ENCODE data around the gene TRMT13.
A peak's percentile ranks its signal among the peaks of the same experiment; 100 is the strongest.

Gene TRMT13

DNA sequence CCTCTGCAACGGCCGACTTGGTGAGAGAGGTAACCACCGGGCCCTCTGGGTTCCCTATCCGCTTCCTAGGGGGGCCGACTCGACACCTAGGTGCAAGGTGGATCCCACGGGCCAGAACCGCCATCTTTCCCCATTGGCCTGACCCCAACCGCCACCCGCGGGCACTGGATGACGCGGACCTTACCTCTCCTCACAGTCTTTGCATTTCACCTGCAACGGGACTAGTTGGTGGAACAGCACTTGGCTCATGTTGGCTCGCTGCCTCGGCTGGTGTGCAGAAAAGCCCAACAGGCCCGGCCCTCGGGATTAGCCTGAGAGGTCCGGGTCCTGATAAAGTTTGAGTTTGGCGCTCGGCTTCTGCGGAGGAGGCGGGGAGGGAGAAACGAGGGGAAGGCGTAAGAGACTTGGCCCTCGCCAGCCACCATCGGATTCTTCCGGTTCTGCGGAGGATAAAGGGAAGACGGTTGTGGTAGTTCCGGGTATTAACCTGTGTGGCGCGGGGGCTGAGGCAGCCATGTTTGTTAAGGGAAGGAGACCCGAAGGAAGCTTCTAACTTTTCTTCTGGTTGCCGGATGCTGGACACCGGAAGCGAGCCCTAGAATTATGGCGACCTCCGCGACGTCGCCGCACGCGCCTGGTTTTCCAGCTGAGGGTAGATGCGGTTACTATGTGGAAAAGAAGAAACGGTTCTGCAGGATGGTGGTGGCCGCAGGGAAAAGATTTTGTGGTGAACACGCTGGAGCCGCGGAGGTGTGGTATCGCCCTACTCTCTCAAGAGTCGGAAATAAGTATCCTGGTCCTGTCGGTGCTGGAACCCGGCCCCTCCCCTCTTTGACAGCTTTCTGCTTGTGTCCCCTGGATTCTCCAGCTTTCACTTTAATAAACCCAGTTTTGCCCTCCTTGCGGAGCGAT, at the start of gene TRMT13, which contains the start of gene SASS6:
TRMT13 (plus strand) TSS at position 598 of the 912 bp plus-strand sequence; CDS start at position 604, 6 bp downstream.
SASS6 (minus strand) TSS at position 365 of the 912 bp plus-strand sequence; CDS start at position 249, 116 bp downstream.
- DNase-seq (ENCODE audit: low read depth in 2 of 2) = peak; percentile 88 to 92

GRCh38 chr1:100087396-100087795, 45.6 kb upstream of the TRMT13 start:
- no peak for DNase-seq (ENCODE audit: low read depth in 2 of 2)

- no peak for DNase-seq (ENCODE audit: low read depth in 2 of 2)
These were observed 43.9 kb upstream of the TRMT13 start for GRCh38 chr1:100089082-100089481.

DNA sequence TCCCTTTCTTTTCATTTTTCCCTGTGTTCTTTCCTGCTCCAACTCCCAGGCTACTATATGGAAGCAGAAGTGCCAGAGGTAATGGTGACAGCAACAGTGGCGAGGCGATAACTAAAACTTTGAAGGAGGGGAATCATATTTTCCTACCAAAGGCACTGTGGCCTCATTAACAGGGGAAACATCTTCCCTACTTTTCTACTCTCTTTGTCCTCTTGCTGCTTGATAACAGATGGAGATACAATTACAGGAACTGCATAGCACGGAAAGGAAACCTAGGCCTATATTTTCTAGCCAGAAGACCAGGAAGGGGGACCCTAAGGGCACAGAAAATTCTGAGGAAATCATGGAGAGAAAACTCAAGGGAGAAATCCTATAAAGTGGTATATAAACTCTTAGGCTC, 42.5 kb upstream of the TRMT13 start:
- DNase-seq (ENCODE audit: low read depth in 2 of 2) = no peak

DNA sequence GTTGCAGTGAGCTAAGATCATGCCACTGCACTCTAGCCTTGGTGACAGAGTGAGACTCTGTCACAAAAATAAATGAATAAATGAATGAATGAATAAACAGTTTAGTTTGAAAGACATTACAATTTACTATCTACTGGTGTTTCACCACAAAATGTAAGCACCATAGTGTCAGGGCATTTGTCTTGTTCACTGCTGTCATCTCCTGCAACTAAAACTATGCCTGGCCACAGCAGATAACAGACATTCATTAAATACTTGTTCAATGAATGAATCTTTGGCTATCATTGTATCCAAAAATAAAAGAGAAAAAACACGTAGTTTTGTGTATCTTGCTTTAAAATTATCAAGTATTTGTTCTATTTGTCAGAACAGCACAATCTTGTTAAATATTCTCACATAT, 32.8 kb upstream of the TRMT13 start:
- DNase-seq (ENCODE audit: low read depth in 2 of 2) = no peak

DNA sequence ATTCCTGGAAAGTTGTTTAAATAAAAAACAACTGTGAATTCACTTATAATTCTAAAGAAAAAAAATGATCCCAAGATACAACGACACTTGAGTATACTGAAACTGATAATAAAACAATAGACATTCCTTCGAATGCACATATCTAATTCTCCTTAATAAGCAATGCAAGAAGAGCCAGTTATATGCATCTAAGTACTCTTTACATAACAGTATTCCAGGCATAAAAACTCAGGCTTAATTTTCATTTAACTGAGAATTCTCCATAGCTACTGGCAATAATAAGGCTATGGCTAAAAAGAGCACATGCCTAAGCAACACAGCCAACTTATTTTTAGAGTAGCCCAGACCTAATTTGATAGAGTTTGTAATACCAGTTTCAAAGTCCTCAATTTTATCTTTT, 31.4 kb upstream of the TRMT13 start:
- DNase-seq (ENCODE audit: low read depth in 2 of 2) = no peak

DNA sequence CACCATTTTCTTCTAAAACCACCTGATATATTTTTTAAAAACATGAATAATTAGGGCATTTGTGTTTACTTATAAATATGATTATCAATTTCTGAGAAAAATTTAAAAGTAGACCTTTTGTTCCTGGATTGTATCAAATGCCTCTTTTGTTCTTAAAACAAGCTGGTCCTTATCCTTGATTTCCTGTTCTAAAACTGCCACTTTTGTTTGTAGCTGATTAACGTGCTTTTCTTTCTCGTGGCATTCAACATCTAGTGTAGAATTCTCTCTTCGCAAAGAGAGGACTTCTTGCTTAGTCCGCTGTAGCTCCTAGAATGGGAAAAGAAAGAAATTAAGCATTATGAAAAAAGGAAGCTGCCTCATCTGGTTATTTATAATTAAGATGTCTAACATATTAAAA, 25.3 kb upstream of the TRMT13 start:
- DNase-seq (ENCODE audit: low read depth in 2 of 2) = no peak

- no peak for DNase-seq (ENCODE audit: low read depth in 2 of 2)
These were observed 23.4 kb upstream of the TRMT13 start for GRCh38 chr1:100109554-100110066.

GRCh38 chr1:100115524-100115923, 17.4 kb upstream of the TRMT13 start:
- DNase-seq (ENCODE audit: low read depth in 2 of 2) = no peak

- DNase-seq (ENCODE audit: low read depth in 2 of 2) = no peak
These were observed 10.8 kb upstream of the TRMT13 start for GRCh38 chr1:100122177-100122576.

DNA sequence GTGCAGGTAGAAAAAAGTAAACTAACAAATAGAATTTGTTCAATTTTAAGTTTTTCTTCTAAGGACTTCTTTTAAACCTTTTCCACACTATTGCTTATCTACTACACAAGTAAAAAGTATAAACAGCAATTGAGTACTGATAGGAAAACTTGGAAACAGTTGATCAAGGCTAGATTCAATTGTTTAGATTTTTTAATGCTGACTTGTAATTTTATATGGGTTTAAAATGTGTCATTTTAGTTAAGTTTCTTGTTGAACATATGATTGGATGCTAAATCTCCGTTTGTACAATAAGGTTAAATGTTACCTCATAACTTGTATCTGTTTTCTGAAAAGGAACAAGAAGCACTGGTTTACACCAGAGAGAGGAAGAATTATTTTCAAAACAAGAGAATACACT, 5.7 kb upstream of the TRMT13 start:
- no peak for DNase-seq (ENCODE audit: low read depth in 2 of 2)

DNA sequence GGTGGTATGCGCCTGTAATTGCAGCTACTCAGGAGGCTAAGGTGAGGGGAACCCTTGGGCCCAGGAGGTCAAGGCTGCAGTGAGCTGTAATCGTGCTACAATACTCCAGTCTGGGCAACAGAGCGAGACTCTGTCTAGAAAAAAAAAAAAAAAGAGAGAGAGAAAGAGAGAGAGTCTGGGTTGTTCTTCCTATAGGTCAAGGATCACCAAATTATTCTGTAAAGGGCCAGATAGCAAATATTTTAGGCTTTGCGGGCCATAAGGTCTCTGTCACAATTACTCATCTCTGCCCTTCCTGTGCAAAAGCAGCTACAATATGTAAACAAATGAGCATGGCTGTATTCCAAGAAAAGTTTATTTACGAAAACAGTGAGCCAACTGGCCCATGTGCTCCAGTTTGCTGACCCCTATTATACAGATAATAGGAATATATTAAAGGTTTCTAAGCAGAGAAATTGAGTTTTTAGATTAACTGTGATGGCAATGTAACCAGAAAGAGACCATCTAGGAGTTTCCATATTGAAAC, 2.3 kb upstream of the TRMT13 start:
- DNase-seq (ENCODE audit: low read depth in 2 of 2) = no peak

GRCh38 chr1:100131623-100132022, 1.3 kb upstream of the TRMT13 start:
- DNase-seq (ENCODE audit: low read depth in 2 of 2) = no peak

DNA sequence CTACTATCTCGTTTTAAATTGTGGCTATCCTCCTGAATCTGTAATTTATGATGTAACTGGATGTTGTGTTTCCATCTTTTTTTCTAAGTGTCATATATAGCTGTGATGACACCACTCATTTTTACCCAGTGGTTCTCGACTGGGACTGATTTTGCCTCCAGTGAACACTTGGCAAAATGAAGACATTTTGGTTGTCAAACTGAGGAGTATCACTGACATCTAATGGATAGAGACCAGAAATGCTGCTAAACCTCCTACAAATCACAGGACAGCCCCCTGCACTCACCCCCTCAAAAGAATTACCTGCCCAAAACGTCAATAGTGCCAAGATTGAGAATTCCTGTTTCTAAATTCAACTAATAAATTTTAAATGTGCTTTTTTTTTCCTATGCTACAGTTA, 1.9 kb downstream of the TRMT13 start:
- DNase-seq (ENCODE audit: low read depth in 2 of 2) = no peak

- no peak for DNase-seq (ENCODE audit: low read depth in 2 of 2)
These were observed 4.6 kb downstream of the TRMT13 start for GRCh38 chr1:100137602-100138001.

DNA sequence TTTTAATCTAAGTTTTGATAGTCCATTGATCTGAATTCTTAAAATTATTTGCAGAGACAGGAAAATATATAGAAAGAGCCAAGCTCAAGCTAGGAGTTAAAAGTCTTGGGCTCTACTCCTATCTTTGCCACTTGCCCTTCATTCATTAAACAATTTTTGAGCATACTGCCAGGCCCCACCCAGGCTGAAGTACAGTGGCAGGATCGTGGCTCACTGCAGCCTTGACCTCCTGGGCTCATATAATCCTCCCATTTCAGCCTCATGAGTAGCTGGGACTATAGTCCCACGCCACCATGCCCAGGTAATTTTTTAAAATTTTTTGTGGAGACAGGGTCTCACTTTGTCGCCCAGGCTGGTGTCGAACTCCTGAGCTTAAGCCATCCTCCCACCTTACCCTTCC, 8.2 kb downstream of the TRMT13 start:
- no peak for DNase-seq (ENCODE audit: low read depth in 2 of 2)

- DNase-seq (ENCODE audit: low read depth in 2 of 2) = no peak
These were observed 9.4 kb downstream of the TRMT13 start for GRCh38 chr1:100142343-100142742.

DNA sequence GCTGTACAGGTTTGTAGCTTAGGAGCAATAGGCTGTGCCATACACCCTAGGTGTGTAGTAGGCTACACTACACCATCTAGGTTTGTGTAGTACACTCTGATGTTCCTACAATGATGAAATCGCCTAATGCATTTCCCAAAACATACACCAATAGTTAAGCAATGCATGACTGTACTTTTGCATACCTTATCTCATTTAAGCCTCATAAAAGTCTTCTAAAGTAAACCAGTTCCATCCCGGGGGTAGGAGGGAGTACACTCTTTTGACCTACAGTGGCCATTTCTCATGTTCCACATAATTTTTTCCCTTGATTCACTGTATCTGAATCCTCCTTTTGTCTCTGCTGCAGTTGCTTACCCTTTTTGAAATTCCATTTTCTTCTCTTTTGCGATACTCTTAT, 12.2 kb downstream of the TRMT13 start:
- no peak for DNase-seq (ENCODE audit: low read depth in 2 of 2)

GRCh38 chr1:100146958-100147357, 14.0 kb downstream of the TRMT13 start:
- DNase-seq (ENCODE audit: low read depth in 2 of 2) = no peak

GRCh38 chr1:100147875-100148274, 14.9 kb downstream of the TRMT13 start:
- DNase-seq (ENCODE audit: low read depth in 2 of 2) = no peak

DNA sequence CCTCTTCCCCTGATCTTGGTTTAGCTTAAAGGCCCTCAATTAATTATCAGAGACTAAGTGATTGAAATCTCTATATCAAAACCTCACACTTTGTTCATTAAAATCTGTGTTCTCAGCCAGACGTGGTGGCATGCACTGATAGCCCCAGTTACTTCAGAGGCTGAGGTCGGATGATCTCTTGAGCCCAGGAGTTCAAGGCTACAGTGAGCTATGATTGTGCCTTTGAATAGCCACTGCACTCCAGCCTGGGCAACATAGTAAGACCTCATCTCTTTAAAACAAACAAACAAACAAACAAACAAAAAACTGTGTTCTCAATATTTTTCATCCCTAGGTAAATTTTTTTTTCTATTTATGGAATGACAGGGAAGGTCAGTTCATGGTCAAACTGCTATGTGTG, 18.7 kb downstream of the TRMT13 start:
- DNase-seq (ENCODE audit: low read depth in 2 of 2) = no peak

DNA sequence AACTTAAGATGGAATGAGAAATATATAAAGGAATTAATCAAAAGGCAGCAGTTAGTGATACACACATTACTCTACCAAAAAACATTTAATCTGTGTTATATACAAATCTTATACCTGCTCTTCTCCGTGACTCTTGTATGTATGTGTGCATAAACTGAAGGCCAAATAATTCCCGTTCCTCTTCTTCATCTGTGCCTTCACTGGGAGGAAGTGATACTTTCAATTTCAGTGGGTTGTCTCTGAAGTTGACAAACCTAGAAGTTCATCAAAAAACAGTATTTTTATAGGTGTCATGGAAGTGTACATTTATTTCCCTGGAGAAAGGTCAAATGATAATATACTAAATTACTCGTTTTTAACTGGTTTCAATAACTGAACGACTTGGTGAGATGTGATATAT, 19.3 kb downstream of the TRMT13 start:
- no peak for DNase-seq (ENCODE audit: low read depth in 2 of 2)

DNA sequence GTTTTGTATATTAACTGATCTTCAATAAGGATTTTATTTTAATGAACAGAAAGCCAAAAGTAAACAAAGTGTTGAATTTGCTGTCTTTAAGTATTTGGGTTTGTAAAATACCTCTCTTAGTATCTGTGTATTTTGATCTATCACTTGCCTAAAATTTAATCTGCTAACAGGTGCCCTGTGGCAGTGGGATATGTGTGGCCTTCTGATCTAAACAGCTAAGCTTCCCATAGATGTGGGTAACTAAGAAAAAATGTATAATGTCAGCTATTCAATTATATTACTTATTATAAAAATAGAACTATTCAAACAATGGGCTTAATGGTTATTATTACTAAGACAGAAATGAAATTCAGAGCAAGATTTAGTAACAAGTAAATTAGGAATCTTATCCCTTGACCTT, 29.9 kb downstream of the TRMT13 start:
- no peak for DNase-seq (ENCODE audit: low read depth in 2 of 2)

Data from activated CD4-positive, alpha-beta T cell treated with anti-CD3 and anti-CD28 coated beads for 24 hours (primary cell).